ENCODE results near the gene FAM222A.
"Not testable (repeated sequence)": the region's sequence is repeated elsewhere in the genome, so short reads cannot be mapped to it uniquely, and the experiment has no call there.

FAM222A gene

GRCh38 chr12:109693653-109694600 lies 19.7 kb upstream of the FAM222A start:
- in situ Hi-C loops (cut with MboI; ENCODE audit: low sequenced_read_pairs), result no loop called here

DNA sequence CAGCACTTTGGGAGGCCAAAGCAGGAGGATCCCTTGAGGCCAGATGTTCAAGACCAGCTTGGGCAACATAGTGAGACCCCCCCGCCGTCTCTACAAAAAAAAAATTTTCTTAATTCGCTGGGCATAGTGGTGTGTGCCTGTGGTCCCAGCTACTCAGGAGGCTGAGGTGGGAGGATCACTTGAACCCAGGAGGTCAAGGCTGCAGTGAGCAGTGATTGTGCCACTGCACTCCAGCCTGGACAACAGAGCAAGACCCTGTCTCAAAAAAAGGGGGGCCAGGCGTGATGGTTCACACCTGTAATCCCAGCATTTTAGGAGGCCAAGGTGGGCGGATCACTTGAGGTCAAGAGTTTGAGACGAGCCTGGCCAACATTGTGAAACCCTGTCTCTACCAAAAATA lies 19.0 kb upstream of the FAM222A start:
- in situ Hi-C loops (cut with MboI; ENCODE audit: low sequenced_read_pairs), result not testable (repeated sequence)

GRCh38 chr12:109695416-109695815 lies 18.2 kb upstream of the FAM222A start:
- in situ Hi-C loops (cut with MboI; ENCODE audit: low sequenced_read_pairs), result no loop called here

DNA sequence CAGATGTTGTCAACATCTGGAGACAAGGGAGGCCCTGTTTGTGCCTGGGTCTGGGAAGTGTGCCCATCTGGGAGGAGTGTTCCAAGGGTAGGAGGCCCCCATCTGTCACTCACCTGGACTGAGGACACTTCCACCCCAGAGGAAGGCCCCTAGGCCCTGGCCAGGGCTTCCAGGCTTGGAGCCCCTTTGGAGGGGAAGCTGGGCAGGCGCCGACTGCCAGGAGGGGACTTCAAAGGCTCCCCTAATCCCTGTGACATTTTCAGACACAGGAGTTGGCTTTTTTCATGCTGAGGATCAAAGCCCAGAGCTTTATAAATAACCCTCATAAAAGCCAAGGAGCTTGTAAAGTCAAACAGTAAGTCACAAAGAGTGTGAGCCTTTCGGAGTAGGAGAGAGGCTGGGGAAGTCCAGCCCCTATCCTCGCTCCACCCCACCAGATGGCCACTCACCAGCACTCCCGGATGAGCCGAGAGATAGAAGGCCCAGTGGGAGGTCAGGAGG lies 17.6 kb upstream of the FAM222A start:
- in situ Hi-C loops (cut with MboI; ENCODE audit: low sequenced_read_pairs), result no loop called here

DNA sequence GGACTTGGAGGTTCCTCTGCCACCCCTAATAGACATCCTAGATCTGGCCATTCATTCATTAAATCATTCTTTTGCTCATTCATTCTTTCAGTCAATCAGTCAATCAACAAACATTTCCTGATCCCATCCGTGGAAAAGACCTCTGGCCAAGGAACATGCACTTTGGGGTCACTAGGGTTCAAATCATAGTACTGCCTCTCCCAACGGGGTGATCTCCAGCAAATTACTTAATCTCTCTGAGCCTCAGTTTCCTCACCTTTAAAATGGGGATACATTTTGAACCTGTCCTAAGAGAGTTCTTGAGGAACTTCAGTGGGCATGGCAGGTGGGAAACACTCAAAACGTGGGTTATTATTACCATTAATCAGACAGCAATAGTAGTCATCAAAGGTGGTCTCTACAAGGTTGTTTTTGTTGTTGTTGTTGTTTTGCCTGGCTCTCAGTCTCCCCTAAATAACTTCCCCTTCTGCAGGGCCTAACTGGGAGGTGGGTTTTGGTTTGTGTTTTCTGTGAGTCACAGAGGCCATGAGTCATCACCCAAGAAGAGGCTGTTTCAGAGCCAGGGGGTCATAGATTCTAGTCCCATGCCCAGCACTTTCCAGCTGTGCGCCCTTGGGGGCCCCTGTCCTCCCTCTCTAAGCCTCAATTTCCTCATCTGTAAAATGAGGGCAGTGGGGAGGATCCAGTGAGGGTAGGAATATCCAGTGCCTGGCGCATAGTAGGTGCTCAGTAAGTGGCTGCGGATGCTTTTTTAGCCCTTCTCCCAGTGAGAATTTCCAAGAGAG lies 16.9 kb upstream of the FAM222A start:
- in situ Hi-C loops (cut with MboI; ENCODE audit: low sequenced_read_pairs), result no loop called here

GRCh38 chr12:109697270-109697553 lies 16.4 kb upstream of the FAM222A start:
- in situ Hi-C loops (cut with MboI; ENCODE audit: low sequenced_read_pairs), result no loop called here

DNA sequence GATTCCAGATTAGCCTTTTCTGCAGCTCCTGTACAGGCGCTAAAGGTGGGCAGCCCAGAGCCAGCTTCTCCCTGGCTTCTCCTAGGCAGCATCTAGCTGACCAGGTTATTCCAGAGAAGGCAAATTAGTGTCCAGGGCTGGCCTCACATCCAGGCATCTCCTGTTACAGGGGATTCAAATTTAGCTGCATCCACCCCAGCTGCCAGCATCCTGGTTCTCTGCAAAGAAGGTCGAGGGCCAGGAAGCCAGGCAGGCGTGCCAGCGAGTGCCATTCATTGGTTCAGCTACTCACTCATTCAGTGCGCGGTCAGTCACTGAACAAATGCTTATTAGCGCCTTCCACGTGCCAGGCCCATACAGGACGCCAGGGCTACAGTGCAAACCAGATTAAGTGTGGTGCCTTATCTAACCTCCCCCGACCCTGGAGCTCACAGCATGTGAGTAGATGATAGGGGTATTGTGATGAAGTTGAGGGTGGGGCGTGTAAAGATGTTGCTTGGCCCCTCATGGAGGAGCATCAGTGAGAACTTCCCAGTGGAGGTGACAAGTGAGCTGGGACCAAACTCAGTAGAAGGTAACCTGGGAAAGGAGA lies 15.7 kb upstream of the FAM222A start:
- in situ Hi-C loops (cut with MboI; ENCODE audit: low sequenced_read_pairs), result no loop called here

DNA sequence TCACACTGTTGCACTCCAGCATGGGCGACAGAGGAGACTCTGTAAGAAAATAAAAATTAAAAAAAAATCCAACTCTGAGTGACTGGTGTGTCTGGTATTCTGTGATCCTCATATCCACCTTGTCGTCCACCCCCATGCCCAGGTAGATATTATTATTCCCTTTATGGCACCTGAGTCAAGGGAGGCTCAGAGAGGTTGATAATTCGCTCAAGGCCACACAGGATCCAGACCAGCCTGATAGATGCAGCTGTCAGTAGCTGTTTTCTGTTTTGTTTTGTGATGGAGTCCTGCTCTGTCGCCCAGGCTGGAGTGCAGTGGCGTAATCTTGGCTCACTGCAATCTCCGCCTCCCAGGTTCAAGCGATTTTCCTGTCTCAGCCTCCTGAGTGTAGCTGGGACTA lies 14.8 kb upstream of the FAM222A start:
- in situ Hi-C loops (cut with MboI; ENCODE audit: low sequenced_read_pairs), result no loop called here

- in situ Hi-C loops (cut with MboI; ENCODE audit: low sequenced_read_pairs), result no loop called here
These were observed 12.6 kb upstream of the FAM222A start for GRCh38 chr12:109701064-109701463.

DNA sequence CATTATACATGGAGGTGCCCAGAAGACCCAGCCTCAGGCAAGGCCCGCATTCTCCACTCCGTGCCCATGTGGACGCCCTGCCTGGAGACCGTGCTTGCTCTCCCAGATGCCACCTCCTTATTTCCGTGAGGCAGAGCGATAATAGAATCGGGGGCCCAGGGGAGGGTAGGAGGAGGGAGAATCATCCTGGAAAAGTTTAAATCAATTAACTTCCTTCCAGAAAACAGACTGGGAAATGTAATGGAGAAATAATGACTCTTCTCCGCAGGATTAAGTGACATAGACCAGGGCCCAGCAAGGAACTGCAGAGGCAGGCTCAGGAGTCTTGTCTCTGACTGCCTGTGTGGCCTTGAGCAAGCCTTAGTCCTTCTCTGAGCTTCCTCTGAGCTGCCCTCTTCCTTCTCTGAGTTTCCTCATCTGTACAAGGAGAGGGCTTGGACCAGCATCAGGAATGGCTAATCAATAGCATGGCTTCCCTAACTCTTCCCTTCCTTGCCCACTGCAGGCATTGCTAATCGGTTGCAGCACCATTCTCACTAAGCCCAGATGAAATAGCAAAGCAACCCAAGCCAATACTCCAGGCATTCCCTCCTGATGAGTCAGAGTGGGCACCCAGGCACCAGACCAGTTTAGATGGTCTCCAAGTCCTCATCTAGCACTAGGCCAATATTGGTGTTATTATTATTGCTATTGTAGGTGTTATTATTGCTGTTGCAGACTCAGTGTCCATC lies 11.3 kb upstream of the FAM222A start:
- in situ Hi-C loops (cut with MboI; ENCODE audit: low sequenced_read_pairs), result no loop called here

- in situ Hi-C loops (cut with MboI; ENCODE audit: low sequenced_read_pairs), result no loop called here
These were observed 9.9 kb upstream of the FAM222A start for GRCh38 chr12:109703684-109704083.

GRCh38 chr12:109704371-109705098 lies 9.1 kb upstream of the FAM222A start:
- in situ Hi-C loops (cut with MboI; ENCODE audit: low sequenced_read_pairs), result no loop called here

GRCh38 chr12:109705291-109705690 lies 8.3 kb upstream of the FAM222A start:
- in situ Hi-C loops (cut with MboI; ENCODE audit: low sequenced_read_pairs), result no loop called here

GRCh38 chr12:109706398-109706746 lies 7.3 kb upstream of the FAM222A start:
- in situ Hi-C loops (cut with MboI; ENCODE audit: low sequenced_read_pairs), result no loop called here

GRCh38 chr12:109706747-109707469 lies 6.7 kb upstream of the FAM222A start:
- in situ Hi-C loops (cut with MboI; ENCODE audit: low sequenced_read_pairs), result no loop called here

DNA sequence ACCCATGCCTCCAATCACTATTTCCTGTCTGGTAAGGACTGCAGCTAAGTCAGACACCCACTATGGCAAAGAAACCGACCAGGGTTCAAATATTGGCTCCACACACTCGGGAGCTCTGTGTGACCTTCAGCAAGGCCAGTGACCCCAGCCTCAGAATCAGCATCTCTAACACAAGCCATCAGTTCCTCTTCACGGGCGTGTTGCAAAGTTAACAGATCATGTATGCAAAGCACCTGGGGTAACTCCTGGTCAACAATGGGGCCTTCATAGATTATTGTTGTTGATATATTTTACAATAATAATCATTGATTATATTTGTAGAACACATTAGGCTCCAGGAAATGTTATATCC lies 6.2 kb upstream of the FAM222A start:
- in situ Hi-C loops (cut with MboI; ENCODE audit: low sequenced_read_pairs), result no loop called here

DNA sequence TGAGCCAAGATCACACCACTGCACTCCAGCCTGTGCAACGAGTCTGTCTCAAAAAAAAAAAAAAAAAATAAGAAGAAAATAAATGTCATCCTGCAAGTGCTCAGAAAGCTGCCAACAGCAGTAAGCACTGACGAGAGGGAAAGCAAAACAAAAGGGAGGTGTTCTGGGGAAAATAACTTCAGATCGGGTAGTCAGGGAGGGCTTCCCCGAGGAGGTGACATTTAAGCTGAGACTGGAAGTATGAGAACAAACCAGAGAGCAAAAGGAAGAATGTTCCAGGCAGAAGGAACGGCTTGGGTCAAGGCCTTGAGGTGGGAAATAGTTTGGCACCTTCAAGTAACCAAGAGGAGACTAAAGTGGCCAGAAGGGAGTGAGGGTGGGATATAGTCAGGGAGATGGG lies 4.7 kb upstream of the FAM222A start:
- in situ Hi-C loops (cut with MboI; ENCODE audit: low sequenced_read_pairs), result no loop called here

GRCh38 chr12:109709401-109709991 lies 4.1 kb upstream of the FAM222A start:
- in situ Hi-C loops (cut with MboI; ENCODE audit: low sequenced_read_pairs), result no loop called here

- in situ Hi-C loops (cut with MboI; ENCODE audit: low sequenced_read_pairs), result no loop called here
These were observed 3.3 kb upstream of the FAM222A start for GRCh38 chr12:109710205-109710746.

All from HL-60/S4 (cell line).